HEK293T (cell line): ENCODE data around the gene MMS19.

Experiments
- ELF4 ChIP-seq: fragments of 450-650 bp; IDR thresholded peaks from 2 replicates; pipeline ENCODE4 v1.6.1; 2017; ENCODE audit warnings: antibody characterized with exemption
- PKNOX1 ChIP-seq: fragments of 450-650 bp; IDR thresholded peaks from 2 replicates; pipeline ENCODE4 v1.6.1; 2016

DNA sequence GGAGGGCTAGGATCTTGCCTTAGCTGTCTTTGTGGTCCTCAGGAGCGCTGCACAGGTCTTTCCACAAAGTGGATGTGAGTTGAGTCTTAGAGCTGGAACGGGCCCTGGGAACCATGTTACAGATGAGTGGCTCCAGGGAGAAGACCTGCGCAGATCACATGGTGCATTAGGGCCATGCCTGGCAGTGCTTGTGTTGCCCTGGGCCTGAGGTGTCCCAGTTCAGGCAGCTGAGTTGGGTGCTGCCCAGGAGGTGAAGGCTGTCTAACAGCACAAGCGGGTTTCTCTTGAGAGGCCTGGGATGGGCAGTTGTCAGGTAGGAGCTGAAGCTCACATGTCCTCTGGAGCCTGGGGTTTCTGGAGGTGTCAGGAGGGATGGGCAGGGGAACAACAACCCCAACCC is 40.6 kb upstream of the MMS19 start:
- no peak for TF ChIP-seq PKNOX1
- no peak for TF ChIP-seq ELF4
